K562 (cell line): ENCODE results near the gene C1QTNF5.

Experiments used
- HMGN3 ChIP-seq: IDR thresholded peaks from 2 replicates; pipeline ENCODE4 v1.6.1; 2011; ENCODE audit warnings: borderline replicate concordance, low read depth, mild to moderate bottlenecking, mixed read lengths, low read length; ENCODE audit not compliant: insufficient read length; ENCODE audit errors: extremely low read depth
- POLR2A ChIP-seq: fragments of 450-650 bp; conservative IDR thresholded peaks from 2 replicates; pipeline ENCODE4 v1.6.1; 2016
- SOX6 ChIP-seq: fragments of 450-650 bp; IDR thresholded peaks from 2 replicates; pipeline ENCODE4 v1.6.1; 2014; ENCODE audit warnings: mild to moderate bottlenecking
- ZNF583 ChIP-seq: fragments of 250-450 bp; sonication (Bioruptor Pico); IDR thresholded peaks from 2 replicates; pipeline ENCODE4 v1.4.0; 2020
- TF ChIP-seq, protein P1 (sequence below), 3 experiments: IDR thresholded peaks in 2 of 3; conservative IDR thresholded peaks in 1 of 3; 2 replicates each; pipeline ENCODE4 v1.5.1; 2011 to 2012; ENCODE audit warnings: low read length in 3 of 3, mild to moderate bottlenecking in 3 of 3, control low read depth in 2 of 3, improper control_type of control experiment in 1 of 3, inconsistent platforms in 1 of 3, low read depth in 1 of 3, mixed read lengths in 1 of 3, moderate library complexity in 1 of 3; ENCODE audit not compliant: insufficient read depth in 2 of 3

DNA sequence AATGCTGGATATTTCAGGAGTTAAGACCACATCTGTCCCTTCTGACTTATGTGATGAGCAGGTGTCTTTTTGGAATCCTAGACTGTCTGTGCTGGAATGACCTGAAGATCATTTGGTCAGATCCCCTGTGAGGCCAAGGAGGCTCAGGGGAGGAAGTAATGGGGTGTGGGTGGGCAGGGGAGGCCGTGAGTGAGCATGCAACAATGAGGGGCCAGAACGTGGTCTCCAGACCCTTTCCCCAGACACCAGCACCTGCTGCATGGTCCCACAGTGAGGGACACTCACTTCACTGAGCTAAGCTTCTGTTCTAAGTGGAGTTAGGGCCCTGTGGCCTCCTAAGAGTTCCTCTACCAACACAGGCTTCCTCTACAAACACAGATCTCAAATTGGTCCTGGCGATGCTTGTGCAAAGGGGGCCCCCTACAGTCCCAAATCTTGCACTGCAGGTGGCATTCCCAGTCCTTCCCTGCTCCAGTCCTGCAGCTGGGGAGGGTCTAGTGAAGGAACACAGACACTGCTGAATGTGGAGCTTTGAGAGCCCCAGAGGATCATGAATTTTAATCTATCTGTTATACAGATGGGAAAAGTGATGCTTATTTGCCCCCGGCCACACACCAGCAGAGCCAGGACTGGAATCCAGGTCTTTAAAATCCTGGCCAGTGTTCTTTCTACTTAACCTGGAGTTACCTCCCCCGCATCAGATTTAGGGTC is 33.4 kb upstream of the C1QTNF5 start:
- TF ChIP-seq SOX6 (no peak), POLR2A (no peak), HMGN3 (no peak), ZNF583 (no peak)
- TF ChIP-seq, protein P1, sequence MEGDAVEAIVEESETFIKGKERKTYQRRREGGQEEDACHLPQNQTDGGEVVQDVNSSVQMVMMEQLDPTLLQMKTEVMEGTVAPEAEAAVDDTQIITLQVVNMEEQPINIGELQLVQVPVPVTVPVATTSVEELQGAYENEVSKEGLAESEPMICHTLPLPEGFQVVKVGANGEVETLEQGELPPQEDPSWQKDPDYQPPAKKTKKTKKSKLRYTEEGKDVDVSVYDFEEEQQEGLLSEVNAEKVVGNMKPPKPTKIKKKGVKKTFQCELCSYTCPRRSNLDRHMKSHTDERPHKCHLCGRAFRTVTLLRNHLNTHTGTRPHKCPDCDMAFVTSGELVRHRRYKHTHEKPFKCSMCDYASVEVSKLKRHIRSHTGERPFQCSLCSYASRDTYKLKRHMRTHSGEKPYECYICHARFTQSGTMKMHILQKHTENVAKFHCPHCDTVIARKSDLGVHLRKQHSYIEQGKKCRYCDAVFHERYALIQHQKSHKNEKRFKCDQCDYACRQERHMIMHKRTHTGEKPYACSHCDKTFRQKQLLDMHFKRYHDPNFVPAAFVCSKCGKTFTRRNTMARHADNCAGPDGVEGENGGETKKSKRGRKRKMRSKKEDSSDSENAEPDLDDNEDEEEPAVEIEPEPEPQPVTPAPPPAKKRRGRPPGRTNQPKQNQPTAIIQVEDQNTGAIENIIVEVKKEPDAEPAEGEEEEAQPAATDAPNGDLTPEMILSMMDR (IDR thresholded peaks at IDR 0.05 in 2 of 3, conservative IDR thresholded peaks at IDR 0.05 in 1 of 3; ENCODE audit: insufficient read depth in 2 of 3, low read depth in 1 of 3, low read length in 3 of 3): peak; percentile 88 to 94 (median 92)
